Memory B cell (primary cell): ENCODE results near the gene BLM.
A peak's percentile ranks its signal among the peaks of the same experiment; 100 is the strongest.
"Not testable (repeated sequence)": the region's sequence is repeated elsewhere in the genome, so short reads cannot be mapped to it uniquely, and the experiment has no call there.

Experiments
- ATAC-seq: fragments of 150-1000 bp; cut with Tn5 transposase; 2 replicates; pipeline ENCODE4 v1.10.0; 2021; ENCODE audit warnings: low read depth, mild to moderate bottlenecking, moderate library complexity
- DNase-seq, 2 donors: peaks; one replicate each; pipeline ENCODE4 v3.0.0; 2022; ENCODE audit warnings: low spot score in 2 of 2
- H3K27ac Mint-ChIP-seq: one replicate; pipeline ENCODE4 v1.8.0; 2022; ENCODE audit warnings: mild to moderate bottlenecking, moderate library complexity, mixed read lengths
- H3K27me3 Mint-ChIP-seq: one replicate; pipeline ENCODE4 v1.8.0; 2022; ENCODE audit warnings: mixed read lengths
- H3K36me3 Mint-ChIP-seq: one replicate; pipeline ENCODE4 v1.8.0; 2022; ENCODE audit warnings: mild to moderate bottlenecking, mixed read lengths
- H3K4me1 Mint-ChIP-seq: one replicate; pipeline ENCODE4 v1.8.0; 2022; ENCODE audit warnings: mixed read lengths
- H3K4me3 Mint-ChIP-seq: one replicate; pipeline ENCODE4 v1.8.0; 2022; ENCODE audit warnings: mild to moderate bottlenecking, moderate library complexity, mixed read lengths
- H3K9me3 Mint-ChIP-seq: one replicate; pipeline ENCODE4 v1.8.0; 2022; ENCODE audit warnings: mixed read lengths

Gene BLM

GRCh38 chr15:90730290-90730689 lies 13.1 kb downstream of the BLM start:
- H3K4me1 Mint-ChIP-seq, result peaks cover 7% of the 10 kb centered on the region
- no peak for ATAC-seq
- no peak for DNase-seq
- no peaks in the 10 kb centered on the region for H3K27me3 Mint-ChIP-seq
- H3K9me3 Mint-ChIP-seq, result peaks cover 2% of the 10 kb centered on the region
- H3K4me3 Mint-ChIP-seq, result no peak overlapping the region
- peaks cover 20% of the 10 kb centered on the region for H3K36me3 Mint-ChIP-seq
- no peak overlapping the region for H3K27ac Mint-ChIP-seq

GRCh38 chr15:90735923-90736322 lies 18.8 kb downstream of the BLM start:
- H3K27ac Mint-ChIP-seq, result no peak overlapping the region
- no peak for DNase-seq
- no peak for ATAC-seq
- H3K4me3 Mint-ChIP-seq, result no peak overlapping the region
- H3K36me3 Mint-ChIP-seq, result peaks cover 10% of the 10 kb centered on the region
- H3K9me3 Mint-ChIP-seq, result peaks cover 3% of the 10 kb centered on the region
- H3K4me1 Mint-ChIP-seq, result no peaks in the 10 kb centered on the region
- no peaks in the 10 kb centered on the region for H3K27me3 Mint-ChIP-seq

GRCh38 chr15:90740545-90740944 lies 23.4 kb downstream of the BLM start:
- not testable (repeated sequence) for H3K36me3 Mint-ChIP-seq, H3K27ac Mint-ChIP-seq, DNase-seq, H3K4me1 Mint-ChIP-seq, H3K4me3 Mint-ChIP-seq, H3K27me3 Mint-ChIP-seq, H3K9me3 Mint-ChIP-seq, ATAC-seq

GRCh38 chr15:90742087-90742486 lies 24.9 kb downstream of the BLM start:
- Mint-ChIP-seq H3K9me3 (peaks cover 2% of the 10 kb centered on the region), H3K27me3 (no peaks in the 10 kb centered on the region), H3K4me1 (peaks cover 2% of the 10 kb centered on the region), H3K27ac (no peak overlapping the region), H3K36me3 (peaks cover 6% of the 10 kb centered on the region), H3K4me3 (no peak overlapping the region)
- no peak for DNase-seq
- no peak for ATAC-seq

- H3K27me3 Mint-ChIP-seq, result no peaks in the 10 kb centered on the region
- no peak overlapping the region for H3K27ac Mint-ChIP-seq
- DNase-seq, result no peak
- ATAC-seq, result no peak
- no peak overlapping the region for H3K4me3 Mint-ChIP-seq
- H3K36me3 Mint-ChIP-seq, result peaks cover 8% of the 10 kb centered on the region
- peaks cover 2% of the 10 kb centered on the region for H3K9me3 Mint-ChIP-seq
- H3K4me1 Mint-ChIP-seq, result peaks cover 2% of the 10 kb centered on the region
Observed at GRCh38 chr15:90743407-90743806, 26.3 kb downstream of the BLM start.

- H3K9me3 Mint-ChIP-seq, result peaks cover 2% of the 10 kb centered on the region
- no peak for ATAC-seq
- H3K27ac Mint-ChIP-seq, result no peak overlapping the region
Observed at GRCh38 chr15:90744759-90745402, 27.7 kb downstream of the BLM start.

GRCh38 chr15:90749754-90750153 lies 32.6 kb downstream of the BLM start:
- Mint-ChIP-seq H3K4me1 (peaks cover 8% of the 10 kb centered on the region), H3K27ac (peak overlapping the region; percentile 24), H3K9me3 (no peaks in the 10 kb centered on the region), H3K27me3 (no peaks in the 10 kb centered on the region), H3K36me3 (peaks cover 10% of the 10 kb centered on the region), H3K4me3 (no peak overlapping the region)
- ATAC-seq (peak; percentile 77), DNase-seq (no peak)

More at GRCh38 chr15:90744759-90745402, 27.7 kb downstream of the BLM start:
- Mint-ChIP-seq H3K4me1 (peaks cover 5% of the 10 kb centered on the region), H3K27me3 (no peaks in the 10 kb centered on the region), H3K4me3 (no peak overlapping the region), H3K36me3 (peaks cover 8% of the 10 kb centered on the region)
- DNase-seq, result no peak

GRCh38 chr15:90750186-90750585 lies 33.0 kb downstream of the BLM start:
- Mint-ChIP-seq H3K4me1 (peaks cover 8% of the 10 kb centered on the region), H3K4me3 (peak overlapping the region; percentile 11), H3K9me3 (no peaks in the 10 kb centered on the region), H3K27ac (peak overlapping the region; percentile 24), H3K27me3 (no peaks in the 10 kb centered on the region), H3K36me3 (peaks cover 11% of the 10 kb centered on the region)
- ATAC-seq (peak; percentile 72), DNase-seq (no peak)

- ATAC-seq, result no peak
- no peaks in the 10 kb centered on the region for H3K9me3 Mint-ChIP-seq
- no peak for DNase-seq
- H3K4me1 Mint-ChIP-seq, result peaks cover 8% of the 10 kb centered on the region
- no peak overlapping the region for H3K4me3 Mint-ChIP-seq
- no peak overlapping the region for H3K27ac Mint-ChIP-seq
- no peaks in the 10 kb centered on the region for H3K27me3 Mint-ChIP-seq
- H3K36me3 Mint-ChIP-seq, result peaks cover 17% of the 10 kb centered on the region
Observed at GRCh38 chr15:90751300-90751825, 34.2 kb downstream of the BLM start.

- Mint-ChIP-seq H3K27ac (no peak overlapping the region), H3K9me3 (no peaks in the 10 kb centered on the region), H3K36me3 (peaks cover 23% of the 10 kb centered on the region), H3K4me3 (no peak overlapping the region), H3K27me3 (no peaks in the 10 kb centered on the region), H3K4me1 (peaks cover under 1% of the 10 kb centered on the region)
- DNase-seq (no peak), ATAC-seq (no peak)
Observed at GRCh38 chr15:90756916-90757315, 39.8 kb downstream of the BLM start.

- peaks cover 27% of the 10 kb centered on the region for H3K36me3 Mint-ChIP-seq
- H3K27ac Mint-ChIP-seq, result no peak overlapping the region
- peaks cover 3% of the 10 kb centered on the region for H3K4me1 Mint-ChIP-seq
Observed at GRCh38 chr15:90757461-90757860, 40.3 kb downstream of the BLM start.

GRCh38 chr15:90760661-90761232 lies 43.6 kb downstream of the BLM start:
- ATAC-seq (no peak), DNase-seq (no peak)
- no peaks in the 10 kb centered on the region for H3K9me3 Mint-ChIP-seq
- no peak overlapping the region for H3K27ac Mint-ChIP-seq
- H3K4me3 Mint-ChIP-seq, result no peak overlapping the region
- H3K36me3 Mint-ChIP-seq, result peaks cover 20% of the 10 kb centered on the region
- no peaks in the 10 kb centered on the region for H3K27me3 Mint-ChIP-seq
- H3K4me1 Mint-ChIP-seq, result peaks cover 3% of the 10 kb centered on the region

More at GRCh38 chr15:90757461-90757860, 40.3 kb downstream of the BLM start:
- Mint-ChIP-seq H3K4me3 (no peak overlapping the region), H3K9me3 (no peaks in the 10 kb centered on the region), H3K27me3 (no peaks in the 10 kb centered on the region)
- no peak for ATAC-seq
- DNase-seq, result no peak

GRCh38 chr15:90761629-90762028 lies 44.5 kb downstream of the BLM start:
- Mint-ChIP-seq H3K27me3 (no peaks in the 10 kb centered on the region), H3K4me1 (peaks cover 3% of the 10 kb centered on the region), H3K36me3 (peaks cover 19% of the 10 kb centered on the region), H3K4me3 (no peak overlapping the region), H3K9me3 (no peaks in the 10 kb centered on the region), H3K27ac (no peak overlapping the region)
- ATAC-seq (no peak), DNase-seq (no peak)

GRCh38 chr15:90762109-90762508 lies 45.0 kb downstream of the BLM start:
- no peaks in the 10 kb centered on the region for H3K27me3 Mint-ChIP-seq
- no peak overlapping the region for H3K27ac Mint-ChIP-seq
- DNase-seq (no peak), ATAC-seq (no peak)
- H3K36me3 Mint-ChIP-seq, result peaks cover 19% of the 10 kb centered on the region
- H3K4me3 Mint-ChIP-seq, result no peak overlapping the region
- H3K9me3 Mint-ChIP-seq, result no peaks in the 10 kb centered on the region
- peaks cover 3% of the 10 kb centered on the region for H3K4me1 Mint-ChIP-seq
